NCI-H774 (cell line): ENCODE data around the gene PAM.
"Not testable (repeated sequence)": the region's sequence is repeated elsewhere in the genome, so short reads cannot be mapped to it uniquely, and the experiment has no call there.

Experiments
- DNase-seq: peaks from one replicate; lab custom pipeline; 2025; lab: John Stamatoyannopoulos, UW

The PAM gene

GRCh38 chr5:103066326-103066725 lies 311.2 kb downstream of the PAM start:
- DNase-seq: no peak

GRCh38 chr5:103073500-103073899 lies 318.4 kb downstream of the PAM start:
- DNase-seq: not testable (repeated sequence)

GRCh38 chr5:103075442-103075841 lies 320.3 kb downstream of the PAM start:
- no peak for DNase-seq
